ENCODE measurements around the gene TMEM132C.

The TMEM132C gene

GRCh38 chr12:128267131-128267622, at the start of gene TMEM132C:
TSS of gene TMEM132C (plus strand) at chr12:128267170. CDS start at chr12:128267403, 233 bp downstream.
- H3K4me3 ChIP-seq (replicated peaks in 1 of 2; ENCODE audit: low read depth in 2 of 2, low read length in 2 of 2) = peak within 1 kb of the TSS in 1 of 2 donors; percentile 46
- DNase-seq (ENCODE audit: low read depth in 2 of 2) = no peak
- TF ChIP-seq, protein P1, sequence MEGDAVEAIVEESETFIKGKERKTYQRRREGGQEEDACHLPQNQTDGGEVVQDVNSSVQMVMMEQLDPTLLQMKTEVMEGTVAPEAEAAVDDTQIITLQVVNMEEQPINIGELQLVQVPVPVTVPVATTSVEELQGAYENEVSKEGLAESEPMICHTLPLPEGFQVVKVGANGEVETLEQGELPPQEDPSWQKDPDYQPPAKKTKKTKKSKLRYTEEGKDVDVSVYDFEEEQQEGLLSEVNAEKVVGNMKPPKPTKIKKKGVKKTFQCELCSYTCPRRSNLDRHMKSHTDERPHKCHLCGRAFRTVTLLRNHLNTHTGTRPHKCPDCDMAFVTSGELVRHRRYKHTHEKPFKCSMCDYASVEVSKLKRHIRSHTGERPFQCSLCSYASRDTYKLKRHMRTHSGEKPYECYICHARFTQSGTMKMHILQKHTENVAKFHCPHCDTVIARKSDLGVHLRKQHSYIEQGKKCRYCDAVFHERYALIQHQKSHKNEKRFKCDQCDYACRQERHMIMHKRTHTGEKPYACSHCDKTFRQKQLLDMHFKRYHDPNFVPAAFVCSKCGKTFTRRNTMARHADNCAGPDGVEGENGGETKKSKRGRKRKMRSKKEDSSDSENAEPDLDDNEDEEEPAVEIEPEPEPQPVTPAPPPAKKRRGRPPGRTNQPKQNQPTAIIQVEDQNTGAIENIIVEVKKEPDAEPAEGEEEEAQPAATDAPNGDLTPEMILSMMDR (IDR thresholded peaks at IDR 0.05; ENCODE audit: low read depth, low read length) = no peak

- TF ChIP-seq, protein P1 (IDR thresholded peaks at IDR 0.05; ENCODE audit: low read depth, low read length) = no peak
- no peak overlapping the region for H3K4me3 ChIP-seq (replicated peaks in 1 of 2; ENCODE audit: low read depth in 2 of 2, low read length in 2 of 2)
- DNase-seq (ENCODE audit: low read depth in 2 of 2) = no peak
Measured at GRCh38 chr12:128224226-128224625, 42.7 kb upstream of the TMEM132C start.

- no peak for DNase-seq (ENCODE audit: low read depth in 2 of 2)
- H3K4me3 ChIP-seq (replicated peaks in 1 of 2; ENCODE audit: low read depth in 2 of 2, low read length in 2 of 2) = no peak overlapping the region
- TF ChIP-seq, protein P1 (IDR thresholded peaks at IDR 0.05; ENCODE audit: low read depth, low read length) = no peak
Measured at GRCh38 chr12:128228581-128228980, 38.4 kb upstream of the TMEM132C start.

GRCh38 chr12:128235635-128236417, 31.1 kb upstream of the TMEM132C start:
- DNase-seq (ENCODE audit: low read depth in 2 of 2) = no peak
- TF ChIP-seq, protein P1 (IDR thresholded peaks at IDR 0.05; ENCODE audit: low read depth, low read length) = no peak
- H3K4me3 ChIP-seq (replicated peaks in 1 of 2; ENCODE audit: low read depth in 2 of 2, low read length in 2 of 2) = no peak overlapping the region

DNA sequence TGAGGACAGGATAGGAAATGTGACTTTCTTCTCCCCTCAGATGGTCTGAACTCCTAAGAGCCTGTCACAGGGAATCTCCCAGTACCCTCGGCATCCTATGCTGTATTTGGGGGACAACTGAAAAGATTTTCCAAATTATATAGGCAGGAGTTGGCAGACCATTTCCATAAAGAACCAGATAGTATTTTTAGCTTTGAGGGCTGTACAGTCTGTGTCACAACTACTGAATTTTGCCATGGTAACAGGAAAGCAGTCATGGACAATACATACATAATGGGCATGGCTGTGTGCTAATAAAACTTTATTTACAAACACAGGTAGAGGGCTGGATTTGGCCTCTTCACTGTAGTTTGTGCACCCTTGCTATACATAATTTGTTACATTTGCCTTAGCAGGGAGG, 30.4 kb upstream of the TMEM132C start:
- TF ChIP-seq, protein P1 (IDR thresholded peaks at IDR 0.05; ENCODE audit: low read depth, low read length) = no peak
- no peak overlapping the region for H3K4me3 ChIP-seq (replicated peaks in 1 of 2; ENCODE audit: low read depth in 2 of 2, low read length in 2 of 2)

GRCh38 chr12:128240745-128241144, 26.2 kb upstream of the TMEM132C start:
- TF ChIP-seq, protein P1 (IDR thresholded peaks at IDR 0.05; ENCODE audit: low read depth, low read length) = no peak
- no peak overlapping the region for H3K4me3 ChIP-seq (replicated peaks in 1 of 2; ENCODE audit: low read depth in 2 of 2, low read length in 2 of 2)
- no peak for DNase-seq (ENCODE audit: low read depth in 2 of 2)

More for the DNA sequence above, 30.4 kb upstream of the TMEM132C start:
- no peak for DNase-seq (ENCODE audit: low read depth in 2 of 2)

All from cardiac fibroblast (primary cell).